GM10248 (cell line): ENCODE measurements around the gene TAB2.
"Not testable (repeated sequence)": the region's sequence is repeated elsewhere in the genome, so short reads cannot be mapped to it uniquely, and the experiment has no call there.

ENCODE experiments used
- CTCF ChIA-PET: fragments of 300-600 bp; sonication (Branson Sonifier 250); formaldehyde crosslinking; extraction: SDS; loops from one replicate; lab custom pipeline; 2021; ENCODE audit warnings: antibody characterized with exemption; lab: Yijun Ruan, JAX
- POLR2A ChIA-PET: fragments of 350-650 bp; sonication (Branson Sonifier 250); formaldehyde crosslinking; extraction: SDS; loops from one replicate; lab custom pipeline; 2020; ENCODE audit warnings: antibody characterized with exemption; lab: Yijun Ruan, JAX
- DNase-seq: peaks from one replicate; pipeline ENCODE4 v3.0.0; 2012; ENCODE audit errors: extremely low spot score
- CTCF ChIP-seq: IDR thresholded peaks from 2 replicates; pipeline ENCODE4 v1.5.1; 2012; ENCODE audit warnings: mild to moderate bottlenecking, low read depth; ENCODE audit errors: extremely low read depth, missing control alignments, control extremely low read depth

The TAB2 gene

GRCh38 chr6:149457316-149457884 is 139.9 kb downstream of the TAB2 start:
- POLR2A ChIA-PET = no interaction called here
- DNase-seq = no peak
- TF ChIP-seq CTCF = no peak
- CTCF ChIA-PET = interaction anchor here (1.3 to 2.2 kb wide), 3 partner anchors 26 to 429 kb away, joined by 3 to 6 read pairs (median 4); no protein-coding TSS in a partner anchor

- ChIA-PET POLR2A (no interaction called here), CTCF (interaction anchor here (1.1 to 2.2 kb wide), 4 partner anchors 27 to 430 kb away, joined by 3 to 6 read pairs (median 4); no protein-coding TSS in a partner anchor)
- no peak for TF ChIP-seq CTCF
- no peak for DNase-seq
Measured at GRCh38 chr6:149458196-149458595, 140.7 kb downstream of the TAB2 start.

- CTCF ChIA-PET = interaction anchor here (1.1 to 2.2 kb wide), 5 partner anchors 28 to 430 kb away, joined by 3 to 6 read pairs (median 4); no protein-coding TSS in a partner anchor
Measured at GRCh38 chr6:149458806-149459205, 141.3 kb downstream of the TAB2 start.

GRCh38 chr6:149459761-149460160 is 142.2 kb downstream of the TAB2 start:
- DNase-seq = no peak
- POLR2A ChIA-PET = no interaction called here
- no peak for TF ChIP-seq CTCF
- CTCF ChIA-PET = interaction anchor here (1.1 to 1.6 kb wide), 3 partner anchors 27 to 431 kb away, joined by 3 to 4 read pairs (median 4); no protein-coding TSS in a partner anchor

More at GRCh38 chr6:149458806-149459205, 141.3 kb downstream of the TAB2 start:
- no peak for TF ChIP-seq CTCF
- no peak for DNase-seq
- POLR2A ChIA-PET = no interaction called here

- POLR2A ChIA-PET, DNase-seq: not testable (repeated sequence)
- CTCF ChIA-PET = interaction anchor here (1.1 to 4.0 kb wide), 3 partner anchors 28 to 432 kb away, joined by 3 to 17 read pairs (median 4); no protein-coding TSS in a partner anchor
Measured at GRCh38 chr6:149460249-149460648, 142.7 kb downstream of the TAB2 start.
